Measurements from ENCODE around the gene SLC16A7.

DNA sequence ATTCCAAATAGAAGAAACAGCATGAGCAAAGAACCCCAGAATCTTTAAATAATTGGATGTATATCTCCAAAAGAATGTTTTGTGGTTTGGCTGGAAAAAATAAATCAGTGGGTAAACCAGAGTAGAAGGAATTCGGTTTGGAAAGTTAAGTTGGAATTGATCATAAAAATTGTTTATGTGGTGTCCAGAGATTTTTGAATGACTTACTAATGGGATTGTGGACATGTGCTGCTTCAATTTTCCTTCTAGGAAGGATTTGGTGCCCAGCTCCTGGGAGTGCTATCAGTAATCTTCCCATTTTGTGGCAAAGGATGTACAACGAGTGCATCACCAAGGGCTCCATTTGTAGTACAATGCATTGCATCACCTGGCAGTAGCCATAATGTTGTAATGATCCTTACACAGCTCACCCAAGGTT is 224.8 kb downstream of the SLC16A7 start:
- TF ChIP-seq FOXJ3 (CRISPR knock-in tag; IDR thresholded peaks at IDR 0.05) (no peak), RFX5 (IDR thresholded peaks at IDR 0.05; ENCODE audit: low read length) (no peak), RAD21 (IDR thresholded peaks at IDR 0.05; ENCODE audit: low read length) (no peak), SIN3A (IDR thresholded peaks at IDR 0.05; ENCODE audit: borderline replicate concordance, low read depth, low read length) (no peak)
- TF ChIP-seq, protein P1, sequence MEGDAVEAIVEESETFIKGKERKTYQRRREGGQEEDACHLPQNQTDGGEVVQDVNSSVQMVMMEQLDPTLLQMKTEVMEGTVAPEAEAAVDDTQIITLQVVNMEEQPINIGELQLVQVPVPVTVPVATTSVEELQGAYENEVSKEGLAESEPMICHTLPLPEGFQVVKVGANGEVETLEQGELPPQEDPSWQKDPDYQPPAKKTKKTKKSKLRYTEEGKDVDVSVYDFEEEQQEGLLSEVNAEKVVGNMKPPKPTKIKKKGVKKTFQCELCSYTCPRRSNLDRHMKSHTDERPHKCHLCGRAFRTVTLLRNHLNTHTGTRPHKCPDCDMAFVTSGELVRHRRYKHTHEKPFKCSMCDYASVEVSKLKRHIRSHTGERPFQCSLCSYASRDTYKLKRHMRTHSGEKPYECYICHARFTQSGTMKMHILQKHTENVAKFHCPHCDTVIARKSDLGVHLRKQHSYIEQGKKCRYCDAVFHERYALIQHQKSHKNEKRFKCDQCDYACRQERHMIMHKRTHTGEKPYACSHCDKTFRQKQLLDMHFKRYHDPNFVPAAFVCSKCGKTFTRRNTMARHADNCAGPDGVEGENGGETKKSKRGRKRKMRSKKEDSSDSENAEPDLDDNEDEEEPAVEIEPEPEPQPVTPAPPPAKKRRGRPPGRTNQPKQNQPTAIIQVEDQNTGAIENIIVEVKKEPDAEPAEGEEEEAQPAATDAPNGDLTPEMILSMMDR (IDR thresholded peaks at IDR 0.05), result no peak

All from SK-N-SH (cell line).